Sigmoid colon (tissue), 4 donors: ENCODE measurements around the gene CCP110.

Experiments
- CTCF ChIP-seq, 4 experiments: fragments of 450-650 bp in 3 of 4; fragments of 200-600 bp in 1 of 4; IDR thresholded peaks; one replicate each; pipeline ENCODE4 v1.5.1; 2016 to 2019; ENCODE audit warnings: antibody characterized with exemption in 4 of 4, mild to moderate bottlenecking in 3 of 4, moderate library complexity in 2 of 4
- EP300 ChIP-seq, 4 donors: sonication (generic); formaldehyde crosslinking; IDR thresholded peaks; one replicate each; pipeline ENCODE4 v1.6.1; 2017; ENCODE audit warnings: antibody characterized with exemption in 4 of 4
- POLR2A ChIP-seq, 2 donors: fragments of 450-650 bp; IDR thresholded peaks; one replicate each; pipeline ENCODE4 v1.6.1; 2016; ENCODE audit warnings: antibody characterized with exemption in 2 of 2, mild to moderate bottlenecking in 2 of 2, moderate library complexity in 2 of 2
- POLR2AphosphoS5 ChIP-seq, 4 donors: sonication (generic); formaldehyde crosslinking; IDR thresholded peaks; one replicate each; pipeline ENCODE4 v1.6.1; 2017; ENCODE audit warnings: antibody characterized with exemption in 4 of 4

- TF ChIP-seq CTCF (IDR thresholded peaks at IDR 0.05) = no peak
- no peak for TF ChIP-seq POLR2AphosphoS5 (IDR thresholded peaks at IDR 0.05)
- no peak for TF ChIP-seq POLR2A (IDR thresholded peaks at IDR 0.05)
- no peak for TF ChIP-seq EP300 (IDR thresholded peaks at IDR 0.05)
These were observed 6.2 kb upstream of the CCP110 start for GRCh38 chr16:19517424-19518089.
